Vagina (tissue), 2 donors: ENCODE measurements around the gene IGFN1. TPM values are rescaled to one million over a fixed set of nuclear protein-coding genes. Genes with fewer than 3 reads are reported as not detected.

Experiments used
- DNase-seq, 2 donors: peaks; one replicate each; pipeline ENCODE4 v3.0.0-alpha.2; 2017; ENCODE audit errors: extremely low spot score in 2 of 2
- H3K27ac ChIP-seq: fragments of 200-600 bp; sonication (generic); one replicate; pipeline ENCODE4 v1.5.1; 2019
- H3K27me3 ChIP-seq: fragments of 200-600 bp; sonication (generic); one replicate; pipeline ENCODE4 v1.5.1; 2019
- H3K36me3 ChIP-seq, 2 donors: fragments of 200-600 bp; sonication (generic); one replicate each; pipeline ENCODE4 v1.5.1; 2017 to 2019
- H3K4me1 ChIP-seq: fragments of 200-600 bp; sonication (generic); one replicate; pipeline ENCODE4 v1.5.1; 2019
- H3K4me3 ChIP-seq, 2 donors: fragments of 200-600 bp; sonication (generic); 1 replicate in 1 of 2; 2 replicates in 1 of 2; pipeline ENCODE4 v1.5.1; 2016 to 2019
- H3K9me3 ChIP-seq: fragments of 200-600 bp; sonication (generic); one replicate; pipeline ENCODE4 v1.5.1; 2019
- CTCF ChIP-seq, 3 experiments: fragments of 450-650 bp in 2 of 3; fragments of 200-600 bp in 1 of 3; sonication (generic) in 1 of 3; IDR thresholded peaks; one replicate each; pipeline ENCODE4 v1.5.1; 2017 to 2019; ENCODE audit warnings: antibody characterized with exemption in 3 of 3, mild to moderate bottlenecking in 2 of 3, moderate library complexity in 2 of 3
- POLR2A ChIP-seq, 2 donors: fragments of 450-650 bp; IDR thresholded peaks; one replicate each; pipeline ENCODE4 v1.6.1; 2017; ENCODE audit warnings: antibody characterized with exemption in 2 of 2, mild to moderate bottlenecking in 2 of 2, moderate library complexity in 2 of 2
- POLR2AphosphoS5 ChIP-seq, 2 donors: sonication (generic); formaldehyde crosslinking; IDR thresholded peaks; one replicate each; pipeline ENCODE4 v1.9.0; 2017; ENCODE audit warnings: antibody characterized with exemption in 2 of 2, mild to moderate bottlenecking in 2 of 2, low read depth in 1 of 2; ENCODE audit not compliant: insufficient read depth in 1 of 2
- intact Hi-C: fragments of 100-400 bp; cut with DNase I; formaldehyde crosslinking; loops from one replicate; pipeline ENCODE4 v1.15.1; 2023
- total RNA-seq: library from RNA; depleted of rRNA; stranded (reverse); fragments of >200 nt; gene quantifications from one replicate; pipeline ENCODE4 v1.2.3, GENCODE V29; 2016

IGFN1 gene
- total RNA-seq, 1 donor from 2014 or later = not detected

GRCh38 chr1:201212461-201213055 is 21.9 kb downstream of the IGFN1 start:
- no peaks in the 10 kb centered on the region for H3K27me3 ChIP-seq
- TF ChIP-seq CTCF (IDR thresholded peaks at IDR 0.05) (no peak), POLR2A (IDR thresholded peaks at IDR 0.05) (no peak), POLR2AphosphoS5 (IDR thresholded peaks at IDR 0.05; ENCODE audit: insufficient read depth in 1 of 2, low read depth in 1 of 2) (no peak)
- H3K9me3 ChIP-seq = no peaks in the 10 kb centered on the region
- no peak overlapping the region for H3K4me3 ChIP-seq
- no peaks in the 10 kb centered on the region for H3K4me1 ChIP-seq
- H3K27ac ChIP-seq = no peak overlapping the region
- no peaks in the 10 kb centered on the region for H3K36me3 ChIP-seq
- DNase-seq = no peak
- intact Hi-C loops = no loop called here

GRCh38 chr1:201213106-201213770 is 22.6 kb downstream of the IGFN1 start:
- TF ChIP-seq CTCF (IDR thresholded peaks at IDR 0.05) = no peak
- no peak for TF ChIP-seq POLR2AphosphoS5 (IDR thresholded peaks at IDR 0.05; ENCODE audit: insufficient read depth in 1 of 2, low read depth in 1 of 2)
- TF ChIP-seq POLR2A (IDR thresholded peaks at IDR 0.05) = no peak
- Histone ChIP-seq H3K4me3 (no peak overlapping the region), H3K27me3 (no peaks in the 10 kb centered on the region), H3K9me3 (no peaks in the 10 kb centered on the region), H3K27ac (no peak overlapping the region), H3K4me1 (no peaks in the 10 kb centered on the region), H3K36me3 (no peaks in the 10 kb centered on the region)
- intact Hi-C loops = no loop called here
- no peak for DNase-seq

GRCh38 chr1:201213926-201214325 is 23.3 kb downstream of the IGFN1 start:
- H3K27me3 ChIP-seq = no peaks in the 10 kb centered on the region
- H3K36me3 ChIP-seq = no peaks in the 10 kb centered on the region
- DNase-seq = no peak
- no peaks in the 10 kb centered on the region for H3K9me3 ChIP-seq
- TF ChIP-seq POLR2AphosphoS5 (IDR thresholded peaks at IDR 0.05; ENCODE audit: insufficient read depth in 1 of 2, low read depth in 1 of 2) (no peak), CTCF (IDR thresholded peaks at IDR 0.05) (no peak), POLR2A (IDR thresholded peaks at IDR 0.05) (no peak)
- no peak overlapping the region for H3K27ac ChIP-seq
- intact Hi-C loops = no loop called here
- no peak overlapping the region for H3K4me3 ChIP-seq
- no peaks in the 10 kb centered on the region for H3K4me1 ChIP-seq

GRCh38 chr1:201214461-201214860 is 23.8 kb downstream of the IGFN1 start:
- no peaks in the 10 kb centered on the region for H3K36me3 ChIP-seq
- no peaks in the 10 kb centered on the region for H3K9me3 ChIP-seq
- intact Hi-C loops = no loop called here
- no peaks in the 10 kb centered on the region for H3K27me3 ChIP-seq
- H3K27ac ChIP-seq = no peak overlapping the region
- DNase-seq = no peak
- TF ChIP-seq POLR2A (IDR thresholded peaks at IDR 0.05) = no peak
- TF ChIP-seq CTCF (IDR thresholded peaks at IDR 0.05) = no peak
- TF ChIP-seq POLR2AphosphoS5 (IDR thresholded peaks at IDR 0.05; ENCODE audit: insufficient read depth in 1 of 2, low read depth in 1 of 2) = no peak
- no peak overlapping the region for H3K4me3 ChIP-seq
- H3K4me1 ChIP-seq = no peaks in the 10 kb centered on the region

GRCh38 chr1:201214886-201215285 is 24.3 kb downstream of the IGFN1 start:
- no peak for DNase-seq
- TF ChIP-seq POLR2A (IDR thresholded peaks at IDR 0.05) (no peak), CTCF (IDR thresholded peaks at IDR 0.05) (no peak), POLR2AphosphoS5 (IDR thresholded peaks at IDR 0.05; ENCODE audit: insufficient read depth in 1 of 2, low read depth in 1 of 2) (no peak)
- Histone ChIP-seq H3K27me3 (no peaks in the 10 kb centered on the region), H3K27ac (no peak overlapping the region), H3K4me1 (no peaks in the 10 kb centered on the region), H3K36me3 (no peaks in the 10 kb centered on the region), H3K4me3 (no peak overlapping the region), H3K9me3 (no peaks in the 10 kb centered on the region)
- intact Hi-C loops = no loop called here
